ENCODE measurements around the gene CIBAR2.

CIBAR2 gene

DNA sequence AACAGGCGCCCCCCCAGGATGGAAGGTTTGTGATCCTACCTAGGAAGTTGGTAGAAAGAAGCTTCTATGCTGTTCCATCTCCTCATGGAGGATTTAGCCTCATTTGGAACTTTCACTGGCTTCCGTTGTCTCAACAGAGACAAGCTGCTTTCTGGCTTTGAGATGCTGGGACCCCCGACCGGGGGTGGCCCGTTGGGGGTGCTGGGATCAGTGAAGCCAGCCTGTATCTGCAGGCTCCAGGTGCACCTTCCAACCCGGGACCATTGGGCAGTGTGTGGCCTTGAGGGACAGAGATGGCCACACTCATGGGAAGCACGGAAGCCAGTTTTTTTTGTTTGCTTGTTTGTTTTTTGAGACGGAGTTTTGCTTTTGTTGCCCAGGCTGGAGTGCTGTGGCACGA is 15.4 kb downstream of the CIBAR2 start:
- no peaks in the 10 kb centered on the region for H3K9me3 ChIP-seq (ENCODE audit: insufficient read depth, low read length)
- TF ChIP-seq, protein P1, sequence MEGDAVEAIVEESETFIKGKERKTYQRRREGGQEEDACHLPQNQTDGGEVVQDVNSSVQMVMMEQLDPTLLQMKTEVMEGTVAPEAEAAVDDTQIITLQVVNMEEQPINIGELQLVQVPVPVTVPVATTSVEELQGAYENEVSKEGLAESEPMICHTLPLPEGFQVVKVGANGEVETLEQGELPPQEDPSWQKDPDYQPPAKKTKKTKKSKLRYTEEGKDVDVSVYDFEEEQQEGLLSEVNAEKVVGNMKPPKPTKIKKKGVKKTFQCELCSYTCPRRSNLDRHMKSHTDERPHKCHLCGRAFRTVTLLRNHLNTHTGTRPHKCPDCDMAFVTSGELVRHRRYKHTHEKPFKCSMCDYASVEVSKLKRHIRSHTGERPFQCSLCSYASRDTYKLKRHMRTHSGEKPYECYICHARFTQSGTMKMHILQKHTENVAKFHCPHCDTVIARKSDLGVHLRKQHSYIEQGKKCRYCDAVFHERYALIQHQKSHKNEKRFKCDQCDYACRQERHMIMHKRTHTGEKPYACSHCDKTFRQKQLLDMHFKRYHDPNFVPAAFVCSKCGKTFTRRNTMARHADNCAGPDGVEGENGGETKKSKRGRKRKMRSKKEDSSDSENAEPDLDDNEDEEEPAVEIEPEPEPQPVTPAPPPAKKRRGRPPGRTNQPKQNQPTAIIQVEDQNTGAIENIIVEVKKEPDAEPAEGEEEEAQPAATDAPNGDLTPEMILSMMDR (IDR thresholded peaks at IDR 0.05; ENCODE audit: low read depth, low read length): no peak
- no peak for TF ChIP-seq EZH2phosphoT487 (IDR thresholded peaks at IDR 0.05; ENCODE audit: low read depth)
- no peaks in the 10 kb centered on the region for H3K4me1 ChIP-seq (ENCODE audit: low read length)

DNA sequence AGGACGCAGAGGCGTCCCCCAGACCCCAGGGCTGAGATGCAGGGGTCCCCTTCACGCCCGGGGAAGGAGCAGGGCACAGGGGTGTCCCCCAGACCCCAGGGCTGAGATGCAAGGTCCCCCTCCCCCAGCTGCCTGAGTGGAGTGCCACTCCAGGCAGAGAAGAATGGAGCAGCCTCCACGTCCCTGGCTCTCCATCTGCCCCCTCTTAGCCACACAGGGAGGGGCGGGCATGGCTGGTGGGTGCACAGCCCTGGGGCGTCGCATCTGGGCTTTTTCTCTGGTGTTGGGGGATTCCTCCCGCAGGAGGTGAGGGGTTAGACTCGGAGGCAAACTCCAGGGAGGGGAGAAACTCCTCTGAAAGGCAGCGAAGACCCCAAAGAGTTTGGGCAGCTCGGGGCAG is 17.5 kb downstream of the CIBAR2 start:
- no peak overlapping the region for H3K4me3 ChIP-seq (ENCODE audit: low read length)
- H3K27ac ChIP-seq (ENCODE audit: low read length): no peak overlapping the region
- no peak overlapping the region for H3K4me2 ChIP-seq (ENCODE audit: low read length)
- H3K9me3 ChIP-seq (ENCODE audit: insufficient read depth, low read length): no peaks in the 10 kb centered on the region
- H2AFZ ChIP-seq (ENCODE audit: low read depth, low read length): no peak overlapping the region
- peaks cover 8% of the 10 kb centered on the region; the same call in 1 of the 2 replicates for H3K27me3 ChIP-seq (ENCODE audit: low read depth, low read length)
- no peaks in the 10 kb centered on the region for H4K20me1 ChIP-seq (ENCODE audit: insufficient read depth, low read length)
- no peaks in the 10 kb centered on the region for H3K36me3 ChIP-seq (replicated peaks; ENCODE audit: low read depth, low read length)
- H3K4me1 ChIP-seq (ENCODE audit: low read length): no peaks in the 10 kb centered on the region
- TF ChIP-seq, protein P1 (IDR thresholded peaks at IDR 0.05; ENCODE audit: low read depth, low read length): no peak
- no peak for TF ChIP-seq EZH2phosphoT487 (IDR thresholded peaks at IDR 0.05; ENCODE audit: low read depth)
- H3K79me2 ChIP-seq (ENCODE audit: low read length): no peaks in the 10 kb centered on the region
- no peak overlapping the region for H3K9ac ChIP-seq (ENCODE audit: low read length)

More for the DNA sequence above, 15.4 kb downstream of the CIBAR2 start:
- Histone ChIP-seq H3K4me2 (ENCODE audit: low read length) (no peak overlapping the region), H2AFZ (ENCODE audit: low read depth, low read length) (no peak overlapping the region), H3K9ac (ENCODE audit: low read length) (no peak overlapping the region), H3K4me3 (ENCODE audit: low read length) (no peak overlapping the region), H3K27me3 (ENCODE audit: low read depth, low read length) (peaks cover 8% of the 10 kb centered on the region; the same call in 1 of the 2 replicates), H3K36me3 (replicated peaks; ENCODE audit: low read depth, low read length) (no peaks in the 10 kb centered on the region), H3K27ac (ENCODE audit: low read length) (no peak overlapping the region), H4K20me1 (ENCODE audit: insufficient read depth, low read length) (no peaks in the 10 kb centered on the region), H3K79me2 (ENCODE audit: low read length) (no peaks in the 10 kb centered on the region)

DNA sequence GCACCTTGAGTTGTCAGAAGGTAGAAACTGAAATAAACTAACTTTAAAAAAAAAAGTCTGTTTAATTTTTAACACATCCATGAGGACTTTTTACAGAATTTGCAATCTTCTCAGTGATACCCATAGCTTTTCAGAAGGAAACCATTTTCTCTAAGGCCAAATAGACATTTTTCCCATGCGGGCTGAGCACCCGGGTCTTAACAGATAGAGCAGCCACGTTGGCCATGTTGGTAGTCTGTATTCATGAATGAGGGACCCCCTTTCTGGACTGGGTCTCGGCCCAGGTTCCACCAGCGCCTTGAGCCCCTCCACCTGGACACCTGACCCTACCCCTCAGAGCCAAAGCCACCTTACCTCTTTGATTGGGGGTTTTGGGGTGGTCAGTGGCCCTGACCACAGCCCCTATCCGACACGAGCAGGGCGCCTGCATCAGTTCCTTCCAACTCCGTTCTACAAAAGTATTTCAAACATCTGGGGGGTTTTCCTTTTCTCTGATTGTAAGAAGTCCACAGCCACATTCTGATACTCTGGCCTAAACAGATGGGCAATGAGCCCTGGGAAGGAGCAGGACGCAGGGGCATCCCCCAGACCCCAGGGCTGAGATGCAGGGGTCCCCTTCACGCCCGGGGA is 18.0 kb downstream of the CIBAR2 start:
- TF ChIP-seq, protein P1 (IDR thresholded peaks at IDR 0.05; ENCODE audit: low read depth, low read length): no peak
- TF ChIP-seq EZH2phosphoT487 (IDR thresholded peaks at IDR 0.05; ENCODE audit: low read depth): no peak
- Histone ChIP-seq H2AFZ (ENCODE audit: low read depth, low read length) (no peak overlapping the region), H3K4me3 (ENCODE audit: low read length) (no peak overlapping the region), H3K79me2 (ENCODE audit: low read length) (no peaks in the 10 kb centered on the region), H4K20me1 (ENCODE audit: insufficient read depth, low read length) (no peaks in the 10 kb centered on the region), H3K36me3 (replicated peaks; ENCODE audit: low read depth, low read length) (no peaks in the 10 kb centered on the region), H3K27me3 (ENCODE audit: low read depth, low read length) (peaks cover 8% of the 10 kb centered on the region; the same call in 1 of the 2 replicates), H3K27ac (ENCODE audit: low read length) (no peak overlapping the region), H3K4me1 (ENCODE audit: low read length) (no peaks in the 10 kb centered on the region), H3K4me2 (ENCODE audit: low read length) (no peak overlapping the region), H3K9ac (ENCODE audit: low read length) (no peak overlapping the region), H3K9me3 (ENCODE audit: insufficient read depth, low read length) (no peaks in the 10 kb centered on the region)

DNA sequence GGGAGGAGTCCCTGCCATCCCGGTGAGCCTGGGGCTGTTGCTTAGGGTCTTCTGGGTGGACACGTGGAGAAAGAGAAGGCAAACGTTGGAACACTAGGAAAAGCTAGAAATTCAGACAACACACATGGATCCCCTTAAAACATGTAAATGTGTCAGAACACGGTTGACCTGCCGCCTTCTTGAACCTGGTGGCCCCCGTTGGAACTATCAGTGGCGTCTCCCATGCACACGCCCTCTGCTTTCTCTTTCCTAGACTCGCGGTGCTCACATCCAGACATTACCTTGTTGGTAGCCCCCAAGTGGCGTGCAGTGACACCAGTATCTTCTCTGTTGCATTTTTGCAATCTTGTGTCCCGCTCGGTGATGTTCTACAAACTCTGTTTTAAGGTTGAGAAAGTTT is 18.6 kb downstream of the CIBAR2 start:
- no peak overlapping the region for H3K4me3 ChIP-seq (ENCODE audit: low read length)
- H3K4me2 ChIP-seq (ENCODE audit: low read length): no peak overlapping the region
- no peak overlapping the region for H3K27ac ChIP-seq (ENCODE audit: low read length)

More for the DNA sequence above, 18.6 kb downstream of the CIBAR2 start:
- H2AFZ ChIP-seq (ENCODE audit: low read depth, low read length): no peak overlapping the region
- H3K9me3 ChIP-seq (ENCODE audit: insufficient read depth, low read length): no peaks in the 10 kb centered on the region
- no peaks in the 10 kb centered on the region for H3K36me3 ChIP-seq (replicated peaks; ENCODE audit: low read depth, low read length)
- peaks cover 7% of the 10 kb centered on the region; the same call in 1 of the 2 replicates for H3K27me3 ChIP-seq (ENCODE audit: low read depth, low read length)
- H3K9ac ChIP-seq (ENCODE audit: low read length): no peak overlapping the region
- no peaks in the 10 kb centered on the region for H4K20me1 ChIP-seq (ENCODE audit: insufficient read depth, low read length)
- H3K79me2 ChIP-seq (ENCODE audit: low read length): no peaks in the 10 kb centered on the region
- no peaks in the 10 kb centered on the region for H3K4me1 ChIP-seq (ENCODE audit: low read length)
- TF ChIP-seq, protein P1 (IDR thresholded peaks at IDR 0.05; ENCODE audit: low read depth, low read length): no peak
- no peak for TF ChIP-seq EZH2phosphoT487 (IDR thresholded peaks at IDR 0.05; ENCODE audit: low read depth)

Data from OCI-LY3 (cell line).